Activated T-helper 1 cell treated with Interleukin-2 at 50 U/mL for 16 hours (primary cell): ENCODE results near the gene ECT2L.

Source experiments
- DNase-seq: peaks from one replicate; pipeline ENCODE4 v3.0.0-alpha.2; 2020; ENCODE audit warnings: low read depth

Gene ECT2L

GRCh38 chr6:138943089-138943625, 147.3 kb downstream of the ECT2L start:
- DNase-seq, result no peak

DNA sequence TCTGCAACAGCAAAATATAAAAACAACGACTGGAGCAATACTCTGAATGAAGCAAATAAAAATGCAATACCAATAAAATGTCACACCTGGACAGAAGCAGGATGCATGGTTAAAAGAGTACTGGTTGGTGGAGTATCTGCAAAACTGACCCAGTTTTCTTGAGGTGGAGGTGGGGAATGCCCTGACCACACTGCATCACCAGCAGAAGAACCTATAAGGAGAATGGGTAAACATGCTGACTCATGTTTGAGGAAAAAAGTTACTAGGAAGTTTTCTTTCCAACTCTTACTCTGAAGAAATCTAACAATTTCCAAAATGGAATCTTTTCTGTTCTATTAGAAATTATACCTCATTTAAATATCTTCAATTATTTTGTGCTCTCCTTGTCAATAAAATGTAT, 148.5 kb downstream of the ECT2L start:
- DNase-seq, result no peak

- DNase-seq, result no peak
These were observed 149.5 kb downstream of the ECT2L start for GRCh38 chr6:138945354-138945753.

GRCh38 chr6:138948004-138948403, 152.1 kb downstream of the ECT2L start:
- no peak for DNase-seq

DNA sequence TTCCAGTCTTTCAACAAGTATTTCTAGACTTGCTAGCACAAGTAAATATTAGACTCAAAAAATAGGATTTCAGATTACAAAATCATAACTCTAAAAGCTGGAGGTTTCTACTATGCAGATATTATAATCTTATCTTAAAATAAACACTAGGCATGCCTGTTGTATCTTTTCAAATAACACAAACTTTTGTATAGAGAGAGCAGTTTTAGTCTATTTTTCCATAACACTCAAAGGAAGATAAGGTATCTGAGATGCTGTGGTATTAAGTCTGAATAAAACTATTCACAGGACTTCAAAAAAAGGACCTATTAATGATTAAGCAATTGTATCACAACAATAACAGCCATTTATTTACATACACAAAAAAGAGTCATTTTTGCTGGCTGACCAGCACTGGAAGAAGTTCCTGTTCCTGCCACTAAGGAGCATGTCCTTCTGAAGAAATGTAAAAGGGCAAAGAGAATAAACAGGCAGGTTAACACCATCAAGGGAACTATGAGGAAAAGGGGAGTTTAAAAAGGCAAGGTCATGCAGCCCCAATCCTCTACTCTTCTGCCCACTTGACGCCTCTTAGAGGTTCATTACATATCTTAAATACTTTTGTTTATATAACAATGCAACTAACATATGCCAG, 152.8 kb downstream of the ECT2L start:
- DNase-seq, result no peak

- DNase-seq, result no peak
These were observed 157.6 kb downstream of the ECT2L start for GRCh38 chr6:138953451-138953850.
